Measurements from ENCODE around the gene EFNA5. TPM values are rescaled to one million over a fixed set of nuclear protein-coding genes. Genes with fewer than 3 reads are reported as not detected.

The EFNA5 gene
- total and polyA plus RNA-seq, 2 of the 8 experiments (the other 6 are each of a cell fraction or from before 2014, with no cell fraction given) = 9.6 to 21.8 TPM

- TF ChIP-seq CHD7 (IDR thresholded peaks at IDR 0.05; ENCODE audit: insufficient replicate concordance, low read length) (no peak), GTF2F1 (IDR thresholded peaks at IDR 0.05; ENCODE audit: borderline replicate concordance, low read depth, low read length) (no peak)
Observed at GRCh38 chr5:107342371-107342770, 328.4 kb downstream of the EFNA5 start (continued).

All from H1 (cell line).